Suppressor macrophage treated with lipopolysaccharide for 1 hour (primary cell): ENCODE measurements around the gene ZNF787.
"Not testable (repeated sequence)": the region's sequence is repeated elsewhere in the genome, so short reads cannot be mapped to it uniquely, and the experiment has no call there.

Source experiments
- DNase-seq, 3 donors: peaks; one replicate each; pipeline ENCODE4 v3.0.0-alpha.2; 2020 to 2022

Gene ZNF787

GRCh38 chr19:56121180-56122167 is at the start of gene ZNF787:
Gene ZNF787 (minus strand): TSS chr19:56121295. CDS start chr19:56103217, 18,078 bp downstream.
- peak; percentile 97 to 99 (median 97) for DNase-seq

GRCh38 chr19:56170261-56170660 is 49.2 kb upstream of the ZNF787 start:
- no peak for DNase-seq

GRCh38 chr19:56167064-56167578 is 46.0 kb upstream of the ZNF787 start:
- peak in 1 of 3 donors; percentile 17 for DNase-seq

GRCh38 chr19:56163097-56163496 is 42.0 kb upstream of the ZNF787 start:
- no peak for DNase-seq

GRCh38 chr19:56162258-56162657 is 41.2 kb upstream of the ZNF787 start:
- peak; percentile 76 to 77 (median 76) for DNase-seq

- no peak for DNase-seq
Measured at GRCh38 chr19:56161534-56161933, 40.4 kb upstream of the ZNF787 start.

GRCh38 chr19:56159622-56160271 is 38.7 kb upstream of the ZNF787 start:
- no peak for DNase-seq

- DNase-seq, result no peak
Measured at GRCh38 chr19:56159009-56159559, 38.0 kb upstream of the ZNF787 start.

GRCh38 chr19:56158170-56158757 is 37.2 kb upstream of the ZNF787 start:
- DNase-seq, result no peak

- DNase-seq, result no peak
Measured at GRCh38 chr19:56156768-56157167, 35.7 kb upstream of the ZNF787 start.

GRCh38 chr19:56155124-56155687 is 34.1 kb upstream of the ZNF787 start:
- DNase-seq, result peak in 1 of 3 donors; percentile 39

GRCh38 chr19:56153507-56153906 is 32.4 kb upstream of the ZNF787 start:
- DNase-seq, result no peak

GRCh38 chr19:56152644-56153043 is 31.5 kb upstream of the ZNF787 start:
- DNase-seq, result no peak

GRCh38 chr19:56150358-56150757 is 29.3 kb upstream of the ZNF787 start:
- no peak for DNase-seq

- DNase-seq, result no peak
Measured at GRCh38 chr19:56149656-56150038, 28.6 kb upstream of the ZNF787 start.

GRCh38 chr19:56148955-56149655 is 28.0 kb upstream of the ZNF787 start:
- DNase-seq, result not testable (repeated sequence)

- no peak for DNase-seq
Measured at GRCh38 chr19:56148096-56148495, 27.0 kb upstream of the ZNF787 start.

- no peak for DNase-seq
Measured at GRCh38 chr19:56147307-56147706, 26.2 kb upstream of the ZNF787 start.

GRCh38 chr19:56146904-56147303 is 25.8 kb upstream of the ZNF787 start:
- DNase-seq, result no peak

- DNase-seq, result no peak
Measured at GRCh38 chr19:56145698-56146097, 24.6 kb upstream of the ZNF787 start.

- no peak for DNase-seq
Measured at GRCh38 chr19:56144831-56145230, 23.7 kb upstream of the ZNF787 start.

- no peak for DNase-seq
Measured at GRCh38 chr19:56144376-56144775, 23.3 kb upstream of the ZNF787 start.
